Measurements from ENCODE around the gene STX18.
A peak's percentile ranks its signal among the peaks of the same experiment; 100 is the strongest.
"Not testable (repeated sequence)": the region's sequence is repeated elsewhere in the genome, so short reads cannot be mapped to it uniquely, and the experiment has no call there.

STX18 gene

DNA sequence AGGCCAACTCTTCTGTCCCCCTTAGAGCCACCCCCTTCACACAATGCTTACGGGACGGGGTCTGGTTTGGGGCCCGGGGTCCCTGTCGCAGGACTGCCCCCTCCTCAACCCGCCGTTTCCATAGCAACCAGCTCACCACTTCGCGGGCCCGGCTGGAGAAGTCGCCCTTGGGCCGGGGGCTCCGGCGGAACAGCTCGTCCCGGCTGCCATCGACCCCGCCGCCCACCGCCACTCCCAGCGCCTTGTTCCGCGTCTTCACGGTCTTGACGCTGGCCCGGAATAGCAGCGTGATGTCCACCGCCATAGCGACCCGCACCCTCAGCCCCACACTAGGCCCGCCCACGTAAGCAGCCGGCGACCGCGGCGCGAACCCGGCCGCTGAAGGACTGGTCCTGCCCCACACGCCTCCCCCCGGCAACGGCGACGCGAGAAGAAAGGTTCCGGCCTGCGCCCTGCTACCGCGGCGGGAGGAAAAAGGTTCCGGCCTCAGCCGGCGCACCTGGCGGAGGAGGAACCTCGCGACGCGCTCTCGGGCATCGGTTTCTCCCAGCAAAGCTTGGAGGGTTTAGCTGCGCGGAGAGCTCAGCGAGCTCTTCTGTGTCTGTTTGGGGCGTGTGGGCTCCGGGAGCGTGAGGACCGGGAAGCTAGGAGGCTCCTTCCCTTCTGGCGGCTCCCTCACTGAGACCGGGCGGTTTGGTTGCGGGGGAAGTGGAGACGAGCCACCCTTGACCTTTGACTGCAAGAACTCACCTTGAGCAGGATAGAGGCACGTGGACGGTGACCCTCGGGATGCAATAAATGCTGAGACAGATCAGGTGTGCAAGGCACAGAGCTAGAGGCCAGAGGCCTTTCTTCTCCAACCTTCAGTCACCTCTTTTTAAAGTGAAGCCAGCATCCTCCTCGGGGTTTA lies at the start of gene STX18:
Gene STX18 (minus strand): TSS at position 388 of the 910 bp plus-strand sequence. CDS start 84 bp downstream, at position 304.
- DNase-seq = peak; percentile 89

DNA sequence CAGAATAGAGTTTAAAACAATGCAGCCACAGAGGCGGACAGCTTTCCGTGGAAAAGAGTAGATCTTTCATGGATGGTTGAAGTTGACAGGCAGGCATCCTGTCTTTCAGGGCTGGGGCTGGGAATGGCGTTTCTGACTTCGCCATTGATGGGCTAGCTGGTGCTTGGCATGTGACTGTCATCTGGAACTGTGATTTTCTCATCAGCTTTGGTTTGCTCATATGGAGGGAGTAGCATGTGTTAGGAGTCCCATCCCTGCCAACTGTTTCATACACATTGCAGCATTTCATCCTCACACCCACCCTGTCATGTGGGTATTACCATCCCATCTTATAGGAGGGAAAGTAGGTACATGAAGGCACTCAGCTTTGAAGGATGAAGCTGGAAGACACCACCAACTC lies 49.2 kb upstream of the STX18 start:
- DNase-seq = no peak

DNA sequence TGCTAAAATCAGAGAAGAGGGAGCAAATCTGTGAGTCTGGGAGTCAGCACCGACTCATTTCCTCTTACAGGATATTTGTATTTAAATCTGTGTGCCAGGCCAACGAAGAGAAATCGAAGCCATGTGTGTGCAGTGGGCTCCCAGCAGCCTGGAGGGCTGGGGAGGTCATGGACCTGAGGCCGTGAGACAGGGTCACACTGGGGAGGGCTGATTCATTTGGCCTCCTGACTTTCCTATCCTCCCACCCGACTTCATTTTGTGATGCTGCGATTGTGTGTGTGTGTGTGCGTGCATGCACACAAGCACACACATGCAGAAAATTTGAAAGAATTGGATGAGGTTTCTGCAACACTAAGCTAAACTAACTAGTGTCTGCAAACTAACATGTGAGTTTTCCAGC lies 48.7 kb upstream of the STX18 start:
- no peak for DNase-seq

DNA sequence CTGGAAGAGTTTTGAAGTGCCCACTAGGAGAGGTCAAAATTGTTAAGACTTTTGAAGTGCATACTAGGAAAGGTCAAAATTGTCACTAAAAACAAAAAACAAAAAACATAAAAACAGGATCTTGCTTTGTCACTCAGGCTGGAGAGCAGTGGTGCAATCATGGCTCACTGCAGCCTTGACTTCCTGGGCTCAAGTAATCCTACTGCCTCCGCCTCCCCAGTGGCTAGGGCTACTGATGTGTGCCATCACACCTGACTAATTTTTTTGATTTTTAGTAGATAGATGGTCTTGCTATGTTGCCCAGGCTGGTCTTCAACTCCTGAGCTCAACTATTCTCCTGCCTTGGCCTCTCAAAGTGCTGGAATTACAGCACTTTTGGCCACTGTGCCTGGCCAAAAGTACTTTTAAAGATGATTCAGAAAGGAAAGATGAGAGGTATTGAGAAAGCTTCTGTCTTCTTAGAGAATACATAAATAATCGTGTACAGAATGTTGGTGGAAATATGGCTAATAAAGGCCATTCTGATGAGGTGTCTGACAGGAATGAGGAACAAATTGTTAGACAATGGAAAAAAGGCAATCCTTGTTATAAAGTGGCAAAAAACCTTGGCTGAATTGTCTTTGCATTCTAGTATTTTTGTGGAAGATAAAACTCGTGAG lies 43.3 kb upstream of the STX18 start:
- DNase-seq = no peak

DNA sequence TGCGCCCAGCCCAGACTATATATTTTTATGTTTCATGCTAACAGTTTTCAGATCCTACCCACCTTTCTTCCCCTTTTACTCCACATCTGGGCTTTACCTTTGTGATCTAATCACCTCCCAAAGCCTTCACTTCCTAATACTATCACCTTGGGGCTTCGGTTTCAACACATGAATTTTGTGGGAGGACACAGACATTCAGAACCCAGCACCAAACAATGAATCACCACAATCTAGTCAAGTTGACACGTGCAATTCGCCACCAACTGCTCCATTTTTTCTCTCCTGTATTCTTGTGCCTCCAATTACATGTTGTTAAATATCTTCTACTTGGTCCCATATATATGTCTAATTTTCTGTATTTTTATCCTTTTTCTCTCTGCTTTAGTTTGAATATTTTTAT lies 41.8 kb upstream of the STX18 start:
- DNase-seq = no peak

DNA sequence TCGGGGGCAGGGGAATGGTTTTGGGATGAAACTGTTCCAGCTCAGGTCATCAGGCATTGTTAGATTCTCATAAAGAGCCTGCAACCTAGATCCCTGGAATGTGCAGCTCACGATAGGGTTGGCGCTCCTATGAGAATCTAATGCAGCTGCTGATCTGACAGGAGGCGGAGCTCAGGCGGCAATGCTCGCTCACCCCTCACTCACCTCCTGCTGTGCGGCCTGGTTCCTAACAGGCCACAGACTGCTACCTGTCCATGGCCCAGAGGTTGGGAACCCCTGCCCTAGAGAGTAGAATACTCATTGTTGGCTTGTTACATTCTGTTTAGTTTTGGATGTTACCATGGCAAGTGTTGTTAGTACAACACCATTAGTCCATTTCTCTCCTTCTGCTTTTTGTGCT lies 40.8 kb upstream of the STX18 start:
- no peak for DNase-seq

DNA sequence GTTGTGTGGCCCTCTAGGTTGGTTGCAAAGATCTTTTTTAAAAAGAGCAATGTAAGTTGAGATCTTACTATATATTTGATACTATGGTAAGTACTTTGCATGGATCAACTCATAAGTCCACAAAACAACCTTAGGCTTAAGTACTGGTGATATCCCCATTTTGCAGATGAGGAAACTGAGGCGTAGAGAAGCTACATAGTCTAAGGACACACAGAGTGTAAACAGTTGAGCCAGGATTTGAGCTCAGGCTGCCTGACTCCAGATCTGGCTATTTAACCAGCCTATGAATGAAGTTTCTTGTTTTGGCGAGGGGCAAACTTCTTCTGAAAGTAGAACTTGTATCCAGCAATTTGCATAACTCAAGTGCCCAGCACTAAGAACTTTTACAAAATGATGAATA lies 38.6 kb upstream of the STX18 start:
- DNase-seq = no peak

DNA sequence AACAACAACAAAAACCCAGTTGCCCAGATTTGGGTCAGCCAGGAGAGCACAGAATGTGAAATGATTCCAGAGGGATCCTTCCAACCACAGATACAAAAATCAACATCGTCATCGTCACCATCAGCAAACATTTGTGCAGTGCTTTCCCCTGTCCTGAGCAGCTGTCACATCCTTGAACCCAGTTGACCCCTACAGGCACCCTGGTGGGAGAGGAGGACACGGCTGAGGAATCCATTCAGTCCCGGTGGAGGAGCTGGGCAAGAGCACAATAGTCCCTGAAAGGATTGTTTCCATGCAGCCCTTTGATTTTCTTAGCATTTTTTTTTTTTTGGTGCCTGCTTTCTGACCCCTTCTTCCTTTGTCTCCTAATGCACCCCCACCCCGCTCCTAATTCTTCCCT lies 37.1 kb upstream of the STX18 start:
- no peak for DNase-seq

DNA sequence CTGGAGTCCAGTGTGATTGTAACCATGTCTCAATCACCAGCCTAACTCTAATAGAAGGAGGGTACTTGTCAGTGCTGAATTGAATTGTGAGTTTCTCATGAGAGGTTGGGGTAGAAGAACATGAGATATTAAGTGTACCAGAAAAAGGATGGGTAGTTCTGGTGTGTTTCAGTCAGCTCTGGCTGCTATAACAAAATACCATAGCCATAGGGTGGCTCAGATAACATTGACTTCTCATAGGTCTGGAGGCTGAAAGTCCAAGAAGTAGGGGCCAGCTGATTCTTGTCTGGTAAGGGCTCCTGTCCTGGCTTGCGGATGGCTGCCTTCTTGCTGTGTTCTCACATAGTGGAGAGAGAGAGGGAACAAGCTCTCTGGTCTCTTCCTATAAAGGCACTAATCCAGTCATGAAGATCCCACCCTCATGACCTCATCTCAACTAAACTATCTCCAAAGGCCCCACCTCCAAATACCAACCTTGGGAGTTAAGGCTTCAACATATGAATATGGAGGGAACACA lies 35.6 kb upstream of the STX18 start:
- DNase-seq = no peak

DNA sequence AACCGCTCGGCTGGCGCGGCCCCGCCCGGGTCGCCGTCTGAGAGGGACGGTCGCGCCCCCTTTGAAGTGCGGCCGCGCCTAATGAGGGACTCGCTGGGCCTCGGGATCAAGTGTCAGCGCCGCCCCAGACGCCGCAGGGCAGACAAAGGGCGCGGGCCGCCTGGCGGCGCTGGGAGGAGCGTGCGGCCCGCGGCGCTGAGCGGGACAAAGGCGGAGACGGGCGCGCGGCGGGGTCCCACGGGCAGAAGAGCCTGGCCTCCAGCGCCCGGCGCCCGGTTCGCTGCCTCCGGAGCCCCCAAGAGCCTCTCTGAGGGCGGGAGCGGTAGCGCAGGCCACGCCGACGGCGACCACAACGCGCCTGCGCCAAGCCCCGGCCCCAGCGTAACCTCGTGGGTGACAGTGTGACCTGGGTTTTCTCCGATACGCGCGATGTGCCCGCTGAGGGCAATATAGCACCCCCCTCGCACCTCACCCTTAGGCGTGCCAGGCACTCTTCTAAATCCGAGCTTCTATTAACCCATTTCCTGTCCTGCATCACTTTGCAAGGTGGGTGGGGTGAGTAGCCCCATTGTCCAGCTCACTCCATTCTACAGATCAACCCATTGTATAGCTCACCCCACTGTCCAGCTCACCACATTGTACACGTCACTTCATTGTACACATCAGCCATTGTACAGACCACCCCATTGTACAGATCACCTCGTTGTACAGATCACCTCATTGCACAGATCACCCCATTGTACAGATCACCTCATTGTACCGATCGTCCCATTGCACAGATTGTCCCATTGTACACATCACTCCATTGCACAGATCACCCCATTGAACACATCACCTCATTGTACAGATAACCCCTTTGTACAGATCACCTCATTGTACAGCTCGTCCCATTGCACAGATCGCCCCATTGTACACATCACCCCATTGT lies 33.7 kb upstream of the STX18 start:
- DNase-seq = peak; percentile 64

DNA sequence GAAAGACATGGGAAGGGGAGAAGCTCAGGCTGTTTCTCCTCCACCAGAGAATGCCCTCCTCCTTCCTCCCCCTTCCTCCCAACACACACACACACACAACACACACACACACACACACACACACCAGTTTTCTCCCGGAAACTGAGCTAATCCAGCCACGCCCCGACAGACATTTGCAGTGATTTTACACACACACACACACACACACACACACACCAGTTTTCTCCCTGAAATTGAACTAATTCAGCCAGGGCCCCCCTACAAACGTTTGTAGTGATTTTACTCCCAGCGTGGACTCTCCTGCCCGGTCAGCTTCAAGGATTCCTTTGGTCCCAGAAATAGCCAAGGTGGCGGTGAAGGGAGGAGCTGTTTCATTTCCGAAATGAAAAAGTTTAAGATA lies 32.9 kb upstream of the STX18 start:
- DNase-seq = peak; percentile 38

DNA sequence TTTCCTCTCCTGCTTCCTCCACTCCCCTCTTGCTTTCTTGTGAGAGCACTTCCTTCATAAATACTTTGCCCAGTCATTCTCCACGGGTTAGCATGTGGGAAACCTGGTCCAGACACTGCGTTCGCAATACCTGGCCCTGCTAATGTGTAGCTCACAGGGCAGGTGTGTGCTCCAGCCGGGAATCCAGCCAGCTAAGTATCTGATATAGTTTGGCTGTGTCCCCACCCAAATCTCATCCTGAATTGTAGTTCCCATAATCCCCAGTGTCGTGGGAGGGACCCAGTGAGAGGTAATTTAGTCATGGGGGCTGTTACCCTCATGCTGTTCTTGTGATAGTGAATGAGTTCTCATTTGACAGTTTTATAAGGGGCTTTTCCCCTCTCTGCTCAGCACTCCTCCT lies 32.2 kb upstream of the STX18 start:
- DNase-seq = no peak

DNA sequence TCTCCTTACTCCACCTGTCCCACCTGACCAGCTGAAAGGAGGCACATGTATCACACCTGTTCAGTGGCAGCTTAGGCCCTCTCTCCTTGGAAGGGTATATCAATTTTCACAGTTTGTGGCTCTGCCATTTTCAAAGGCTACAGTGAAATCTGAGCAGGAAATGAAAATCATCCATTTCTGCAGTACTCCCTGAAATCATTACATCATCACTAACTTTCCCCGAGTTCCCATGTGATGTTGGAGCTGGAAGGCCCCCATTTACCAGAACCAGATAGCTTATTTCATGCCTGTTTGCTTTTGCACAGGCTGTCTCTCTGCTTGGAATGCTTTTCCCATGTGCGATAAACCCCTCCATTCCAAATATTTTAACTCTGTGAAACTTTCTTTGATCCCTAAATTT lies 31.0 kb upstream of the STX18 start:
- no peak for DNase-seq

DNA sequence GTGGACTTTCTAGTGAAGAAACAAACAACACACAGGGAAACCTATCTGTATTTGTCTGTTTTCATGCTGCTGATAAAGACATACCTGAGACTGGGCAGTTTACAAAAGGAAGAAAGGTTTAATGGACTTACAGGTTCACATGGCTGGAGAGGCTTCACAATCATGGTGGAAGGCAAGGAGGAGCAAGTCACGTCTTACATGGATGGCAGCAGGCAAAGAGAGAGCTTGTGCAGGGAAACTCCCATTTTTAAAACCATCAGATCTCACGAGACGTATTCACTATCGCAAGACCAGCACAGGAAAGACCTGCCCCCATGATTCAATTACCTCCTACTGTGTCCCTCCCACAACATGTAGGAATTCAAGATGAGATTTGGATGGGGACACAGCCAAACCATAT lies 28.0 kb upstream of the STX18 start:
- DNase-seq = not testable (repeated sequence)

DNA sequence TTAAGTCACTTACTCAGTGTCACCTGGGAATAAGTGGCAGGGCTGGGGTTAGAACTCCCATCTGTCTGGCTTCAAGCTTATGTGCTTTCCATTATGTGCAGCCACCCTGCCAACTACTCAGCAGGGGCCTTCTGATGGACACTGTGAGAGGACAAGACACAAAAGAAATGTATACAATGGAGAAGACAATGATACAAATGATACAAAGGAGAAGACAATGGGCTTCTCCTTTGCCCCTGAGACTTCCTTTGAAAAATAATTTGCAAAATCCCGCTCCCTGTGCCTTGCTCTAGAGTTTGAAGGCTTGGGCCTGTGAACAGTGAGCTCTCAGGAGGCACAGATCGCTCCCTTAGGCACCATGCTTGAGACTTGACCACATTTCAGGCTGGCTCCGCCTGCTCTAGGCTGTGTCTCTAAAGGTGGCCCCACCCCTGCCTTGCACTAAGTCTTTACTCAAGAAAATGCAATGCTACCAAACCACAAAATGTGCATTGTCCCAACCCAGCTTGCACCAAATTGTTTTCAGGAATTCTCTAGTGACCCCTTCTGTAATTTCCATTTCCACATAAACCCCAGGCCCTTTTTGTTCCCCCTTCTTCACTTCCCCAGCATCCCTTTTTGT lies 27.1 kb upstream of the STX18 start:
- no peak for DNase-seq

DNA sequence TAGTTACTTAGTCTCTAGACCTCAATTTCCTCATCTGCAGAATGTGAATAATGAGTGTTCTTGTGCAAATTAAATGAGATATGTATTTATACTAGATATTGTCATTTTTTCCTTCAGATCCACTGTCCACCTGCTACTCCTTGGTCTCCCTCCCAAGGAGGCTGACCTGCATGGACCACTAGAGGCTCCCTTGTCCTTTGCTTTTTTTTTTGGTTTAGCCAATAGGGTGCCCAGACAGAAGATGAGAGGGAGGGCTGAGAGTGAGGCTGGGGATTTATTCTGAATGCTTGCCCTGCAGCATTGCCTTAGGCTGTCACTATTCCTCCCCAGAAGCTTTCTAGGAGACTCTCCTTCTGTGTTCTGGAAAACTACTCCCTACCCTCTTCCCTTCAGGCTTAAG lies 24.5 kb upstream of the STX18 start:
- DNase-seq = not testable (repeated sequence)

DNA sequence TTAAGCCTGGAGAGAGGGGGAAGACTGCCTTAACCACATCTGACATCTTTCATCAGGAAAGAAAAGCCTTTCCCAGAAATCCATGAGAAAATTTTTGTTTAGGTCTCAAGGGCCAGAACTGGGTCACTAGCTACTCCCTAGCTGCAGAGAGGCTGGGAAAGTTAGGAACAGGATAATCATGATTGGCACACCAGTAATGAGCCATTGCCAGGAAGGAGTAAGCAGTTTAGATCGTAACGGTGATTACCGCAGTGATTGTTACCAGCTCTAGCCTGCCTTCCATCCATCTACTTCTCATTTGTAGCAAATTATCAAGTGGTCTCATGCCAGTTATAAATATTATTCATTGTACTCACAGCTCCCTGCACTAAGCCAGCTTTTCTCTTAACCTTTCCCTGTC lies 22.7 kb upstream of the STX18 start:
- DNase-seq = no peak

DNA sequence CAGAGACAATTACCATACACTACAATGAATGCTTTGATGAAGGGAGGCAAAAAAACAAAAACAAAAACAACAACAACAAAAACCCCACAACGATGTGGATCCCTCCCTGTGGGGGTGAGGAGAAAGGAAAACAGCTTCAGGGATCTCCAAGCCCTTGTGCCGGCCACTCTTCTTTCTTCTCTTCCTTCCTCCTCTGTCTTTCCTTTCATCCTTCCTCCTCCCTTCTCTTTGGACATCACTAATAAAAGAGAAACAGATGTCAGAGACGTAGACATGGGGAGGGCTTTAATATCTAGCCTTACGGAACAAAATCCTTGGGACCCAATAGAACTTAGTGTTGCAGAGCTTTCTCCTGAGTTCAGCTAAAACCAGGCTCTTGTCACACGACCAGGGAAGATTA lies 18.8 kb upstream of the STX18 start:
- DNase-seq = no peak

DNA sequence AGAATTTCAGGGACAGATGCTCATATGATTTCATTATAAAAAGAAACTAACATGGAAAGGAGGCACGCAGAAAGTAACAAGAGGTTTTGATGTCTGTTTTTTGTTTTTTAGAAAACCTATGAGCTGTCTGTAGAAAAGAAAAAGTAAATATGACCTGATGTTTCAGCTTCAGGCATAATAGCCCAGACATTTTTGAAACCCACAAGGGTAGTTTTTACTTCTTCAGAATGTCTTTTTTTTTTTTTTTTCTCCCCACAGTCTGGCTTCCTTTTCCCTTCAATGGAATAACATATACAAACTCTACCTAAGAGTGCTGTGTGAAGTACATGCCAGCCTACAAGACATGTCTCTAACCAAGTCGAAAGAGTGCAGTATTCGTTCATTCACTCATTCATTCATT lies 18.3 kb upstream of the STX18 start:
- DNase-seq = no peak

DNA sequence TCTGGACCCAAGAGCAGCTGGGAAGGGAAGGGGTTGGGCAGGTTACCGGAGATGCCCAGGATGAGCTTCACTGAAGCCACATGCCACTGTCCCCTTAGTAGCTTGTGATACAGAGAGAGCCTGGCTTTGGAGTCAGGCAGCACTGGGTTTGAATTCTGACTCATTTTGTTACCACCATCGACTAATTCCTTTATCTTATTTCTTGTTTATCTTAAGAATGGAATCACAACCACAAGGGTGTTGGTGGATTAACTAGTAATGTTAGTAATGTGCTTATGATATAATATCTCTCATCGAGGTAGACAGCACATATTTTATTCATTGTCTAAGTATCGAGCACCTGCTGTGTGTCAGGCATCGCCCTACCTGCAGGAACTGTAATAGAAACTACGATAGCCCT lies 17.7 kb upstream of the STX18 start:
- peak; percentile 52 for DNase-seq

DNA sequence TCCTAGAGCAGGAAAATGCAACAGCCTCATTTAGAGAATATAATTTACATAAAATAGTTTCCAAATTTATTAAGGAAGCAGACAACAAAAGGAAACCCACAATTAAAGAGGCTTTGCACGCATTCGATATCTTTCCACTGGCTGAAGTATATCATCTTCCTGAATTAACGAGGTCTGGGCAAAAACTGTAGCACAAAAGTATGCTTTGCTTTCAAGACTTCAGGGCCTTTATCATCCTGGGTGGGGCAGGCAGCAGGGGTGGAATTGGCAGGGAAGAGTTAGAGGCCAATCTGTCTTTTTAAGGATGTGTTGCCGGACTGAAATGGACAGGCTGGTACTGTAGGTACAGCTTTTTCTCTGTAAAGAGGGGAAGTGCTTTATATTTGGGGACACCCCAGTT lies 17.0 kb upstream of the STX18 start:
- no peak for DNase-seq

DNA sequence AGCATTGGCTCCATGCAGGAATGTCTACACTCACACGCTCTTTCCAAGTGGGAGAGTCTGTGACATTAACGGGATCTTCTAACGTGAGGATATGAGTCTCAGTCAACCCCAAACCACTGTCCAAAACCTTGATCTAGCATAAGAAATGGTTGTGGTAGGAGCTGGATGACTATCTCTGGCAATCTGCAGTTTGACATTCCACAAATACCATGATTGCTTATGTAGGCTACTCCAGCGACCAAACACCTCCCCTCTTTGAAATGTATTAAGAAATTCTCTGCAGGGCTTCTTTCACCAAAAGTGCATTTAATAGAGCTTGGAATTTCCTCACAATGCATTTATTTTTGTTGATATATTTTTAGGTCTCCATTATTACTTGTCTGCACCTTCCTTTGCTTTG lies 14.1 kb upstream of the STX18 start:
- no peak for DNase-seq

DNA sequence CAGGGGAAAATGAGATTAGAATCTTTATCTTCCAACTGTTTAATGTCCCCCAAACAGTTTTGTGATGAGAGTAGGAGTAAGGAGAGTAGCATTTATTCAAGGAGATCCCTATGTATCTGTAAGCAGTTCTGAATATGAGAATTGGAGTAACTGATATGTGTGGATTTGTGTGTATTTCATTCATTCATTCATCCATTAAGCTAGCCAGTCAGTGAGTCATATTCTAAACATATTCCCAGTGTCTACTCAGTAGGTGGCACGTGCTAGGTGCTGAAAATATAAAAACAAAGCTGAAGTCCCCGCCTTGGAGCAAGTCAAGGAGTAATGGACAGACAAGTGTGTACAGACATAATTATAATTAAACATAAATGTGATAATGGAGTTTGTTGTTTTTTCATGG lies 12.4 kb upstream of the STX18 start:
- DNase-seq = no peak

Measured in activated CD4-positive, alpha-beta T cell treated with anti-CD3 and anti-CD28 coated beads, Interleukin-10, Interleukin-2, amounts not matched to agents 100 ng/mL and 50 ng/mL, durations not matched to agents 16 hours and 8 hours (primary cell).